ENCODE measurements around the gene SCCPDH.

DNA sequence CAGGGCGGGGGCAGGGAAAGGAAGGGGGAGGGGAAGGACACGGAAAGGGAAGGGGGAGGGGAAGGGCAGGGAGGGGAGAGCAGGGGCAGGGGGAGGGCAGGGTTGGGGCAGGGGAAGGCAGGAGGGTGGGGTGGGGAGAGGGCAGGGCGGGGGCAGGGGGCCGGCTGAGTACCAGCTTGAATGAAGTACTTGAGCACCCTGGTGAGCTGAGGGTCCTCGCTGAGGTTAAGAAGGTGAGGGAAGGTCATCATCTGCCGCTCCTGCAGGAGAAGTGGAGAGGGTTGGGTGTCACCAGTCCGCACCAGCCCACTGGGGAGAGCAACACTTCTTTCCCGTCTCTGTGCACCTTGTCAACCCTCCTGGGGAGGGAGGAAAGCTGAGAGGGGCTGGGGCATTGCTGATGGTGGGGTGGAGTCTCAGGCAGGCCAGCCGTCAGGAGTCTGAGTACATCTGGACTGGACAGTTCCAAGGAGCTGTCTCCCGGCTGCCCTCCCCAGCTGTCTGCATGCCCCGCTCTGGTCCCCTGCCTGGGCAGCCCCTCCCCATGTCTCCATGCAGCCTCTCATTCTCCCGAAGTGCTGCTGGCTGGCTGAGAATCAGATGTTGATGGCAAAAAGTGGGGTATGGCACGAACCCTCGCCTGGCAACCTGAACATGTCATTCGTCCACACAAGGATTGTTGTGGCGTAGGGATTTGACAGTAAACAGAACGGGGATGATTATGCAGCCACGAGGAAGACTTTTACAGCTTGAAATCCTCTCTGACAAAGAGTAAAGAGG lies 70.0 kb downstream of the SCCPDH start:
- TF ChIP-seq, protein P1, sequence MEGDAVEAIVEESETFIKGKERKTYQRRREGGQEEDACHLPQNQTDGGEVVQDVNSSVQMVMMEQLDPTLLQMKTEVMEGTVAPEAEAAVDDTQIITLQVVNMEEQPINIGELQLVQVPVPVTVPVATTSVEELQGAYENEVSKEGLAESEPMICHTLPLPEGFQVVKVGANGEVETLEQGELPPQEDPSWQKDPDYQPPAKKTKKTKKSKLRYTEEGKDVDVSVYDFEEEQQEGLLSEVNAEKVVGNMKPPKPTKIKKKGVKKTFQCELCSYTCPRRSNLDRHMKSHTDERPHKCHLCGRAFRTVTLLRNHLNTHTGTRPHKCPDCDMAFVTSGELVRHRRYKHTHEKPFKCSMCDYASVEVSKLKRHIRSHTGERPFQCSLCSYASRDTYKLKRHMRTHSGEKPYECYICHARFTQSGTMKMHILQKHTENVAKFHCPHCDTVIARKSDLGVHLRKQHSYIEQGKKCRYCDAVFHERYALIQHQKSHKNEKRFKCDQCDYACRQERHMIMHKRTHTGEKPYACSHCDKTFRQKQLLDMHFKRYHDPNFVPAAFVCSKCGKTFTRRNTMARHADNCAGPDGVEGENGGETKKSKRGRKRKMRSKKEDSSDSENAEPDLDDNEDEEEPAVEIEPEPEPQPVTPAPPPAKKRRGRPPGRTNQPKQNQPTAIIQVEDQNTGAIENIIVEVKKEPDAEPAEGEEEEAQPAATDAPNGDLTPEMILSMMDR (IDR thresholded peaks at IDR 0.05), result no peak
- no peak for TF ChIP-seq POLR2A (IDR thresholded peaks at IDR 0.05)

All from testis (tissue), 2 donors.